Astrocyte (in vitro differentiated cells and primary cell): ENCODE data around the gene CDH20.

Experiments
- EZH2 ChIP-seq: IDR thresholded peaks from 2 replicates; pipeline ENCODE4 v1.6.1; 2012; ENCODE audit warnings: mild to moderate bottlenecking, low read length, inconsistent platforms; ENCODE audit not compliant: insufficient read depth
- TF ChIP-seq, protein P1 (sequence below): IDR thresholded peaks from 2 replicates; pipeline ENCODE4 v1.5.1; 2011; ENCODE audit warnings: low read depth, mild to moderate bottlenecking, inconsistent platforms, low read length, moderate library complexity; ENCODE audit not compliant: insufficient read depth

DNA sequence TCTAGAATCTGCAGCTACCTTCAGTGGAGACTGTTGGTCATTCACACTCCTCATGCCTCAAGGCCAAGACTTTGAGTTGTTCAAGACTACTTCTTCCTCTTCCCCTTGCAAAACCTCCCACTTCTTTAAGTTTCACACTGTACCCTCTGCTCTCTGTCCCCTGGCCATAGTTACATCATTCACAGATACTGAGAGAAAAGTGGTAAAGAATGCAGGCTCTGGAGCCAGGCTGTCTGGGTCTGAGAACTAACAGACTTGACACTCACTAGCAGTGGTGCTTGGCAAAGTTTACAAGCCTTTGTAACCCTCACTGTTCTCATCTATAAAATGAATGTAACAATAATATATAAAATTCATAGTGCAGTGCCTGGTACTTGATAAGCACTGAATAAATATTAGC is 61.8 kb downstream of the CDH20 start:
- TF ChIP-seq, protein P1, sequence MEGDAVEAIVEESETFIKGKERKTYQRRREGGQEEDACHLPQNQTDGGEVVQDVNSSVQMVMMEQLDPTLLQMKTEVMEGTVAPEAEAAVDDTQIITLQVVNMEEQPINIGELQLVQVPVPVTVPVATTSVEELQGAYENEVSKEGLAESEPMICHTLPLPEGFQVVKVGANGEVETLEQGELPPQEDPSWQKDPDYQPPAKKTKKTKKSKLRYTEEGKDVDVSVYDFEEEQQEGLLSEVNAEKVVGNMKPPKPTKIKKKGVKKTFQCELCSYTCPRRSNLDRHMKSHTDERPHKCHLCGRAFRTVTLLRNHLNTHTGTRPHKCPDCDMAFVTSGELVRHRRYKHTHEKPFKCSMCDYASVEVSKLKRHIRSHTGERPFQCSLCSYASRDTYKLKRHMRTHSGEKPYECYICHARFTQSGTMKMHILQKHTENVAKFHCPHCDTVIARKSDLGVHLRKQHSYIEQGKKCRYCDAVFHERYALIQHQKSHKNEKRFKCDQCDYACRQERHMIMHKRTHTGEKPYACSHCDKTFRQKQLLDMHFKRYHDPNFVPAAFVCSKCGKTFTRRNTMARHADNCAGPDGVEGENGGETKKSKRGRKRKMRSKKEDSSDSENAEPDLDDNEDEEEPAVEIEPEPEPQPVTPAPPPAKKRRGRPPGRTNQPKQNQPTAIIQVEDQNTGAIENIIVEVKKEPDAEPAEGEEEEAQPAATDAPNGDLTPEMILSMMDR = no peak
- no peak for TF ChIP-seq EZH2
